VCaP (cell line): Measurements from ENCODE around the gene LGSN.
"Not testable (repeated sequence)": the region's sequence is repeated elsewhere in the genome, so short reads cannot be mapped to it uniquely, and the experiment has no call there.

Source experiments
- H3K27ac ChIP-seq: fragments of 450-650 bp; 2 replicates; pipeline ENCODE4 v1.5.1; 2017
- TF ChIP-seq, protein P1 (sequence below): fragments of 450-650 bp; conservative IDR thresholded peaks from 2 replicates; pipeline ENCODE4 v1.5.1; 2017; ENCODE audit warnings: mild to moderate bottlenecking, moderate library complexity

LGSN gene

DNA sequence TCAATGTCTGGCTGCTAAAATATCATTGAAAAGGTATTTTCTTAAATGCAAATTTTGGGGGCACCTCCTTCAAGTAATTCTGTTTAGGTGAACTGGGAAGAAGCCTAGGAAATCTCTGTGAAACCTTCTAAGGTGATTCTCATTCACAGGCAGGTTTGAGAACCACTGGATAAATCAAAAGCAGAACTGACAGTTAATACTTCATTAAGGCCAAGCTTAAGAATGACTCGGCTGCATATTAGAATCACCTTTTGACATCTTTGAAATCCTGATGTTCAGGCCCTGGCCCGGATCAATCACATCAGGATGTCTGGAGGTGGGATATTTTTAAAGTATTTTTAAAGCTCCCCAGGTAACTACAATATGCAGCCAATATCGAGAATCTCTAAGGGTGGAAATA is 58.0 kb downstream of the LGSN start:
- TF ChIP-seq, protein P1, sequence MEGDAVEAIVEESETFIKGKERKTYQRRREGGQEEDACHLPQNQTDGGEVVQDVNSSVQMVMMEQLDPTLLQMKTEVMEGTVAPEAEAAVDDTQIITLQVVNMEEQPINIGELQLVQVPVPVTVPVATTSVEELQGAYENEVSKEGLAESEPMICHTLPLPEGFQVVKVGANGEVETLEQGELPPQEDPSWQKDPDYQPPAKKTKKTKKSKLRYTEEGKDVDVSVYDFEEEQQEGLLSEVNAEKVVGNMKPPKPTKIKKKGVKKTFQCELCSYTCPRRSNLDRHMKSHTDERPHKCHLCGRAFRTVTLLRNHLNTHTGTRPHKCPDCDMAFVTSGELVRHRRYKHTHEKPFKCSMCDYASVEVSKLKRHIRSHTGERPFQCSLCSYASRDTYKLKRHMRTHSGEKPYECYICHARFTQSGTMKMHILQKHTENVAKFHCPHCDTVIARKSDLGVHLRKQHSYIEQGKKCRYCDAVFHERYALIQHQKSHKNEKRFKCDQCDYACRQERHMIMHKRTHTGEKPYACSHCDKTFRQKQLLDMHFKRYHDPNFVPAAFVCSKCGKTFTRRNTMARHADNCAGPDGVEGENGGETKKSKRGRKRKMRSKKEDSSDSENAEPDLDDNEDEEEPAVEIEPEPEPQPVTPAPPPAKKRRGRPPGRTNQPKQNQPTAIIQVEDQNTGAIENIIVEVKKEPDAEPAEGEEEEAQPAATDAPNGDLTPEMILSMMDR, result no peak
- H3K27ac ChIP-seq, result no peak overlapping the region

DNA sequence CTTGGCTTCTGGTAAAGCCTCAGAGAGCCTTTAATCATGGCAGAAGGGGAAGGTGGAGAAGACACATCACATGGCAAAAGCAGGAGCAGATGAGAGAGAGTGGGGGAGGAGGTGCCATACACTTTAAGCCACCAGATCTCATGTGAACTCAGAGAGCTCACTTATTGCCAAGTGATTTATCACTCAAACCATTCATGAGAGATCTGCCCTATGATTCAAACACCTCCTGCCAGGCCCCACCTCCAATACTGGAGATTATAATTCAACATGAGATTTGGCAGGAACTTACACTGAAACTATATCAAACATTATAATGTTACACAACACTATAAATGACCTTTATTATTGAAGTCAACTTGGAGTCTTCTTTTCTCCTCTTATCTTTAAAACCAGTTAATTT is 60.6 kb downstream of the LGSN start:
- TF ChIP-seq, protein P1, result no peak
- H3K27ac ChIP-seq, result no peak overlapping the region

DNA sequence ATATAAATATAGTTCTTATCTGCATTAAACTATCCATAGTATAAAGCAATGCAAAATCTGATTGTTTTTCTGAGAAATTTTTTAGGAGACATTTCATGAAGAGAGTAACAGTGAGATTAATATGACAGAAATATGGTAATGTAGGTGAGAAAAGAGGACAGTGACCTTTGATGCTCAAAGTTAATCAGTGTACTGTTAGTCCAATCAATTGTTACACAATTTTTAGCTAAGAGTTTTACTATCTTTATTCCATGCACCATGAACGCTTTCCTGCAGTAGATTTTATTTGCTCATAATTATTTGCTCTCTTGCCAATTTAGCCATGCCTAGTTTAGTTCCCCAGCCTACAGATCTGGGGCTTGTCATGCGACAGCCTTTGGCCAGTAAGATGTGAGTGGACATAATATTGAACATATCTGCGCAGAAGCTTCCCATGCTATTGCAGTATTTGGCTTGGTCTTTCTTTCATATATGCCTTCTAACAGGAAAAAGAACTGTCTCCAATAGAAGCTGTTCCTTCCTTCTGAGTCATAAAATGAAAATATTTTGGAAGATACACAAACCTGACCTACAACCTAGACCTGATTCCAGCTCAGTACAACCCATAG is 69.8 kb downstream of the LGSN start:
- H3K27ac ChIP-seq, result no peak overlapping the region
- TF ChIP-seq, protein P1, result no peak

DNA sequence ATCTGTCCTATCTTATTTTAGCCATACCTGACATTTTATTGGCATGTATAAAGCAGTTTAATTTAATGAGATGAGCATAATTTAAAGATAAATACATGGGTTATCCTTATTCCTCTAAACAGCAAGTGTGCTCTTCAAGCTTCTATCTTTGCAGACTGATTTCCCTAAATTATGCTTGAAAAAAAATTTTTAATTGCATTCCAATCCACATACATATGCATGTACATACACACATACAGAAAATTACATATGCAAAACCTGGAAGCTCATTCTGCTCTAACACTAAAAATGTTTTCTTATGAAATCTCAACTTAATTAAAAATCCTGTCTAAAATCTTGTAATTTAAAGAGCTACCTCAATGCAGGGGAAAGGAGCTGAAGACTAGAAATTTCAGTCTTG is 73.2 kb downstream of the LGSN start:
- no peak overlapping the region for H3K27ac ChIP-seq
- TF ChIP-seq, protein P1, result no peak

DNA sequence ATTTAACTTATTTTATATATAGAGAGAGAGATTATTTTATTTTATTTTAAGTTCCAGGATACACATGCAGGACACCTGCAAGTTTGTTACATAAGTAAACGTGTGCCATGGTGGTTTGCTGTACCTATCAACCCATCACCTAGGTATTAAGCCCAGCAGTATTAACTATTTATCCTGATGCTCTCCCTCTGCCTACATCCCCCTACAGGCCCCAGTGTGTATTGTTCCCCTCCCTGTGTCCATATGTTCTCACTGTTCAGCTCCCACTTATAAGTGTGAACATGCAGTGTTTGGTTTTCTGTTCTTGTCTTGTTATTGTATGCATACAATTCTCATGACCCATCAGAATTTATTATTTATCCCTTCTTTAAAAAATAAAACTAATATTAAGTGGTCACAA is 73.9 kb downstream of the LGSN start:
- TF ChIP-seq, protein P1, result peak; percentile 40; the same call in 1 of the 2 replicates
- H3K27ac ChIP-seq, result no peak overlapping the region

DNA sequence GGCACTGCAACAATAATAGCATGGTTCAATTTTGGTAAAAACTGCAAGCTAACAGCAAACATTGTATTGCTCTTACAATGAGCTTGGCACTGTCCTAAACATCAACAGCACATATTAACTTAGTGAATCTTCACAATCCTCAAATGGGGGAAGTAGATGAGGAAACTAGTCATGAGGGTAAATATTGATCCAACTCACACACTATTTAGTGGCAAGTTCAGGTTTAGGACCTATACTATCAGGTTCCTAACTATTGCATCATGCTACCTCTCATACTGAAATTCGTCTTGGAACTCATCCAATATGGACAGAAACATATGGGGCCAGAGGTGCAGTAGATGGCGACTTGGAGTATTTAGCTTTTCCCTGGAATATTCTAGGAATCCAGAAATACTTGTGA is 74.4 kb downstream of the LGSN start:
- TF ChIP-seq, protein P1, result no peak
- no peak overlapping the region for H3K27ac ChIP-seq

DNA sequence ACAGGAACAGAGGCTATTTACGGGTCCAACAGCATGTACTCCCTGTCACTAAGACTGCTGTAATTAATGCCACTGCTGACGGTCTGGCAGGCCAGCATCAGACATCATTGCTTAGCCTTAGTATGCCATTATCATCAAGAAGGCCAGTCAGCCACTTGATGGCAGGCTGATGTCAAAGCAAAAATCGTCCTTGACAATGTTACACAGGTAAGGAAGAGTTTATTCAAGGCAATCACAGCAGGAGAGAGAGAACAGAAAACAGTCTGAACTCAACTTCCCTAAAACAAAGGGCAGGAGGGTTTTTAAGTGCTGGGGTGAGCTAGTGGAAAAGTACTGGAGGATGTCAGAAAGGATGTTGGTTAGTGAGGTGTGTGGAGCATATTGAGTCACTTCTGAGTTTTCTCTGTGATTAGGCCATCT is 83.4 kb downstream of the LGSN start:
- no peak overlapping the region for H3K27ac ChIP-seq
- TF ChIP-seq, protein P1, result no peak

DNA sequence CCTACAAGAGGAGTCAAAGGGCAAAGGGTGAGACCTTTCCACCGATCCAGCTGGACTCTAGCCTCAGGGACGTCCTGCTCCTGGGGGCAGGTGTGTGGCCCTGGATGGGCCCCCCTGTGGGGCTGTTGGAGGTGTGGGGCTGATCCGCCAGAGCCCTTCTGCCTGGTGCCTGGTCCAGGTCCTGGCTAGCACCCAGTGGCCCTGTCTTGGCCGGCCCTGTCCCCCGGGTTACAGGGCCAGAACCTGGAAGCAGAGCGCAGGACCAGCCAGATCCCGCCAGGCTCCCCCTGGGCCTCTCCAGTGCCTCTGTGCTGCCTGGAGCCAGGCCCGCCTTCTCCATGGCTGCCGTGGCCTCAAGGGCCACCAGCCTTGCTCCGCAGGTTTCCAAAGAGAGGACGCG is 89.3 kb downstream of the LGSN start:
- H3K27ac ChIP-seq, result not testable (repeated sequence)

DNA sequence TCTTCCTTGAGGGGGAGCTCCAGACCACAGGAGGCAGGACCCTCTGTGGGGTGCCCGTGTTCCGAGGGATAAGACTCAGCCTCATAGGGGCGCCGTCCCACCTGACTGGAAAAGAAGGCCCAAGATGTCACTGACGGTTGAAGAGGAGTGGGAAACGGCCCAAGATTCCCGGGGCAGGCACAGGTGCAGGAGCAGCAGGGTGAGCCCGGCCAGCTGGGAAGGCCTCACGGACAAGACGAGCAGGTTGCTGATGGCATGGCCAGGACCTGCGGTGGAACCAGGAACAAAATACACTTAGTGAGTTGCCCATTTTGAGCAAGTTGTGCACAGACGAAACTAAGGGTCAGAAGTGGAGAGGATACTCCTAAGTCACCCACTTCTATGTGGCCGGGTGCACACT is 89.8 kb downstream of the LGSN start:
- H3K27ac ChIP-seq, result not testable (repeated sequence)

DNA sequence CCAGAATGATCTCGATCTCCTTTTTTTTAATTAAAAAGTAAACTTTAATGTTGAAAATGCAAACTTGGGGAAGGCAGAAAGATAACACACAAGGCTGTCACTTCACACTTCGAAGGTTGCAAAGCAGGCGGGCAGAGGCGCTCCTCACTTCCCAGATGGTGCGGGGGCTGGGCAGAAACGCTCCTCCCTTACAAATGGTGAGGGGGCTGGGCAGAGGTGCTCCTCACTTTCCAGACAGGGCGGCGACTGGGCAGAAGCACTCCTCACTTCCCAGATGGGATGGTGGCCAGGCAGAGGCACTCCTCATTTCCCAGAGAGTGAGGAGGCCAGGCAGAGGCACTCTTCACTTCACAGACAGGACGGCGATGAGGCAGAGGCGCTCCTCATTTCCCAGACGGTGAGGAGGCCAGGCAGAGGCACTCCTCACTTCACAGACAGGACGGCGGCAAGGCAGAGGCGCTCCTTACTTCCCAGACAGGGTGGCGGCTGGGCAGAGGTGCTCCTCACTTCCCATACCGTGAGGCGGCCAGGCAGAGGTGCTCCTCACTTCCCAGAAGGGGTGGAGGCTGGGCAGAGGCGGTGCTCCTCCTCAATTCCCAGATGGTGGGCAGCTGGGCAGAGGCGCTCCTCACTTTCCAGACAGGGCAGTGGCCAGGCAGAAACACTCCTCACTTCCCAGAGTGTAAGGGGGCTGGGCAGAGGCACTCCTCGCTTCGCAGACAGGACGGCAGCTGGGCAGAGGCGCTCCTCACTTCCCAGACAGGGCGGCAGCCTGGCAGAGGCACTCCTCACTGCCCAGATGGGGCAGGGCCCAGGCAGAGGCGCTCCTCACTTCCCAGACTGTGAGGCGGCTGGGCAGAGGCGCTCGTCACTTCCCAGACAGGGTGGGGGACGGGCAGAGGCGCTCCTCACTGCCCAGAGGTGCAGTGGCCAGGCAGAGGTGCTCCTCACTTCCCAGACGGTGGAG is 91.6 kb downstream of the LGSN start:
- not testable (repeated sequence) for H3K27ac ChIP-seq

DNA sequence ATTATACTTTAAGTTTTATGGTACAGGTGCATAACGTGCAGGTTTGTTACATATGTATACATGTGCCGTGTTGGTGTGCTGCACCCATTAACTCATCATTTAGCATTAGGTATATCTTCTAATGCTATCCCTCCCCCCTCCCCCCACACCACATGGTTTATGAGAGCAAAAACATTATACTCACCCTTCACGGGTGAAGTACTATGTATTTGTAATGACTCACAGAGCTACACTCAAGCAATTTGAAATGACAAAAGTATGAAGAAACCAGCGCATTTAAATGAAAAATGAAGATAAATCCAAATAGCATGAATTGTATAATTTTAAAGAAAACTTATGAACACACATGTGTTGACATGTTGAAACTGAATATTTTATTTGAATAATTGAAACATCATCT is 93.8 kb downstream of the LGSN start:
- H3K27ac ChIP-seq, result not testable (repeated sequence)
